Stimulated activated naive CD4-positive, alpha-beta T cell treated with Interleukin-2 at 50 U/mL for 16 hours (primary cell): Measurements from ENCODE around the gene ZNF263.

Source experiments
- DNase-seq: peaks from one replicate; lab custom pipeline; 2025; lab: John Stamatoyannopoulos, UW

Gene ZNF263

DNA sequence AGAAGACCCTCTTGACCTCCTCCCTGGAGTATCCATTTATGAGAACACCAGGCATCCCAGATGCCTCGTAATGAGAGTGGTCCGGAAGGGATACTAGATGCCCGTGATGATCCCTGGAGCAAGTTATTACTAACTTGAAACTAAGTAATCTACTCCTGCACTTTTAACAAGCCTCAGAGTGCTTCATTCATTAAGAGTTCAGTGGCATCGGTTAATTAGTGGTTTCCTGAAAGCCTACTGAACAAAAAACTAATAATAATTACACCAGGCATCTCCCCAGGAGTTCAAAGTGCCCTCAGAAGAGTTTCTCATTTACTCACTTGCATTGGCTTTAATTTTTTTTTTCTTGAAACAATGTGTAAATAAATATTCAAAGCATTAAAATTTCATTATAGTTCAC is 44.2 kb downstream of the ZNF263 start:
- no peak for DNase-seq

DNA sequence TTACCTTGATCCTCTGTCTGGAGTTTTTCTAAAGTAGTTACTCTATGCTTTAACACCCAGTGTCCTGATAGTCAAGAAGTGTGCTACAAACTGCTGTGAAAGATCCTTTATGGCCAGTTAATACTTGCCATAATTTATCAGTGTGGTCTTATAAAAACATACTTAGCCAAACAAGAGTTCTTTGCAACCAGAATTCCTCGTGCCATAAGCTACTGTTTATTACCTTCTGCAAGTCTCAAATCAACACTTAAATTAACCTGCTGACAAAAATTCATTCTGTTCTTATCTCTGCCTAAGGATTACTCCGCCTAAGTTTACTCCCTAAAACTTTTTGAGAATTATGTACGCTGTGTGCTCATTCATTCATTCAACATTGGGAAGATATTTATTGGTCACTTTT is 44.8 kb downstream of the ZNF263 start:
- no peak for DNase-seq

DNA sequence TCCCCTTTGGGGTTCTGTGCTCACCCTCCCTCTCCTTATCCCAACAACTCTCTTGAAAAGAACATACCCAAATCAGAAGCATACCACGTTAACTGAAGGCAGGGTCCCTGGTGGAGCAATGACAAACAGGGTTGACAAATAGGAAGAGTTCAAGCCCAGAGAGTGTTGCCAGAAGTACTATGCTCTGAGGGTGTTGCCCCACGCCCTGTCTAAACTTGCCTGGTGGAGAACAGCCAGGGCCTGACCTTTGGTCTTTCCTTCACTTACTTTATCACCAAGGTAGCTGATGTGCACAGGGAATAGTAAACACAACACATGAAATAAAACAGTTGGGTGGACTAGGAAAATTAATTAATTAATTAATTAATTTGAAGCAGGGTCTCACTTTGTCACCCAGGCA is 45.4 kb downstream of the ZNF263 start:
- DNase-seq: no peak
